Endometrial microvascular endothelial cells (primary cell): ENCODE measurements around the gene ARL8A. TPM values are rescaled to one million over a fixed set of nuclear protein-coding genes. Genes with fewer than 3 reads are reported as not detected.
"Not testable (repeated sequence)": the region's sequence is repeated elsewhere in the genome, so short reads cannot be mapped to it uniquely, and the experiment has no call there.

ENCODE experiments used
- in situ Hi-C: cut with HindIII; loops from 2 replicates; pipeline ENCODE4 v1.10.0; 2017; ENCODE audit warnings: low sequenced_read_pairs, low pct_unique_long_range_greater_than_20kb; ENCODE audit errors: inconsistent ontology term
- total RNA-seq: library from RNA; depleted of rRNA; stranded (reverse); fragments of >200 nt; gene quantifications from one replicate; pipeline ENCODE4 v1.2.3, GENCODE V29; 2015; ENCODE audit errors: inconsistent ontology term

ARL8A gene
- total RNA-seq, 1 donor from 2014 or later = 30.5 TPM

DNA sequence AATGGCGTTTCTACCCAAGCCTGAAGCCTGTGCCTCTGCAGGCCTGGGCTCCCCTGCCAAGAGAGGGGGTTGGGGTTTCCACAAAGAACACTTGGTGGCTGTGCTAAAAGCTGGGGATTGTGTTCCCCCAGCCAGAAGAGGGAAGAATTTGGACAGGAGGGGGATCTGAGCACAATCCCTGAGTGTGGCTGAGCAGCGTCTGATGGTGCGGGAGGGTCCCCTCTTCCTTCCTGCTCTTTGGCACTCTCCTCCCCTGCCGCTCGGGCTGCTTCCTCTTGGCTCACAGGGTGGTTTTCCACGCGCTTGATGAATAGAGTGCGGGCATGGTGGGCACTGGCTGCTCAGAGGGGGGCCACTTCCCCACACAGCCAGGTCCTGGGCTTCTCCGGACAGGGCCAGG lies 18.1 kb downstream of the ARL8A start:
- in situ Hi-C loops = no loop called here

DNA sequence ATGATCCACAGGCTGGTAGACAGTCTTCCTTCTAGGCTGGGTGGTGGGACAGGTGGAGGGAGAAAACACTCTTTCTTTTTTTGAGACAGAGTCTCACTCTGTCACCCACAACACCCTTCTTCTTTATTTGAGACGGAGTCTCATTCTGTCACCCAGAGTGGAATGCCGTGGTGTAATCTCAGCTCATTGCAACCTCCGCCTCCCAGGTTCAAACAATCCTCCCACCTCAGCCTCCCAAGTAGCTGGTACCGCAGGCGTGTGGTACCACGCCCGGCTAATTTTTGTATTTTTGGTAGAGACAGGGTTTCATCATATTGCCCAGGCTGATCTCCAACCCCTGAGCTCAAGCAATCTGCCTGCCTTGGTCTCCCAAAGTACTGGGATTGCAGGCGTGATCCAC lies 18.9 kb downstream of the ARL8A start:
- in situ Hi-C loops = no loop called here

DNA sequence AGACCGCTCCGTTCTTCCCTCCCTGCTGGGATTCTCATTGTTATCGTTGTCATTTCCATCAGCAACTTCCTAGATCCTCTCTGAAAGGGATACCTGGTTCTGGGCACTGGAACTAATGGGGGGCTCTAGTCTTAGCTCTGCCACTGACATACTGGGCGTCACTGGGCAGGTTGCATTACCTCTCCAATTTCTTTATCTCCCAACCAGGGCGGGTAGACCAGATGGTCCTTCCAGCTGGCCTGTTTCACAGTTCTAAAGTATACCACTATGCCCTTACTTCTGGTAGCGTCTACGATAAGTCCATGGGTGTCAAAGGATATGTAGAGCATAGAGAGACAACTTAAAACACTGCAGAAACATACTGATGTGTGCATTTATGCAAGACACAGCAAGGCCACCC lies 20.4 kb downstream of the ARL8A start:
- in situ Hi-C loops = no loop called here

DNA sequence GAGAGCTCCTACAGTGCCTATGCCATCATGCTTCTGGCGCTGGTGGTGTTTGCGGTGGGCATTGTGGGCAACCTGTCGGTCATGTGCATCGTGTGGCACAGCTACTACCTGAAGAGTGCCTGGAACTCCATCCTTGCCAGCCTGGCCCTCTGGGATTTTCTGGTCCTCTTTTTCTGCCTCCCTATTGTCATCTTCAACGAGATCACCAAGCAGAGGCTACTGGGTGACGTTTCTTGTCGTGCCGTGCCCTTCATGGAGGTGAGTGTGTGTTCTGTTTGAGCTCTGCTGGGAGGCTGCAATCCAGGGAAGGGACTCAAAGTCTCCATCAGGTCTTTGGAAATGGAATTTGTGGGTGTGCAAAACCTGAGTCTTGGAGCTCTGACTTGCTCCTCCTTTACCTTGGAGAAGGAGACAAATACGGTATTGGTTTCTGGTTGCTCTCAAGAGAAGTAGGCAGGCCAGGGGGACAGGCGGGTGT lies 21.2 kb downstream of the ARL8A start:
- in situ Hi-C loops = no loop called here

GRCh38 chr1:202122639-202123335 lies 21.8 kb downstream of the ARL8A start, which contains the start of gene GPR37L1:
Gene GPR37L1, plus strand, starts transcription at chr1:202122917. Its CDS starts 47 bp downstream, at chr1:202122964.
- in situ Hi-C loops = no loop called here

GRCh38 chr1:202121006-202121405 lies 23.5 kb downstream of the ARL8A start:
- in situ Hi-C loops = no loop called here

DNA sequence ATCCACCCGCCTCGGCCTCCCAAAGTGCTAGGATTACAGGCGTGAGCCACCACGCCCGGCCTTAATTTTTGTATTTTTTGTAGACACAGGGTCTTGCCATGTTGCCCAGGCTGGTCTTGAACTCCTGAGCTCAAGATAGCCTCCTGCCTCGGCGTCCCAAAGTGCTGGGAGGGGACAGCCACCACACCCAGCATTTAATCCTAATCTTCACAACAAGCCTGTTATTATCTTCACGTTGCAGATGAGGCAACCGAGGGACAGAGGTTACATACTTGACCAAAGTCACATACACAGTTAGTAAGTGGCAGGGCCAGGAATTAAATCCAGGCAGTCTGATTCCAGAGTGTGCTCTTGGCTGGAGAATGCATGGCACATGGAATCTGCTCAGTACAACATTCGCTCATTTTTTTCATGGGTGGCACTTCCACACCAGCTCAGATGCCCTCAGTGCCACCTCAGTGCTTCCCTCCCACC lies 26.6 kb downstream of the ARL8A start:
- in situ Hi-C loops = no loop called here

DNA sequence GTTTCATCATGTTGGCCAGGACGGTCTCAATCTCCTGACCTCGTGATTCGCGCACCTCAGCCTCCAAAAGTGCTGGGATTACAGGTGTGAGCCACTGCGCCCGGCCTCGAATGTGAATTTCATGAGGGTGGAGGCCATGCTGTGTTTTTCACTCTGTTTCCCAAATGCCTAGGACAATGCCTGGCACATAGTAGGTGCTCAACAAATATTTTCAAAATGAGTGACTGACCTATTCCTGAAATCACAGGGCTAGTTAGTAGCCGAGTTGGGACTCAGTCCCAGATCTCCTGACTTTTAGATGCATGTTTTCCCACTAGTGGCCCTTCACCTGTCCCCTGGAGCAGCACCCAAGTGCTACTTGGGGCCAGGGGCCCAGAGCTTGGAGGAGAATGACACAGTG lies 28.2 kb downstream of the ARL8A start:
- in situ Hi-C loops = no loop called here

- in situ Hi-C loops = no loop called here
Measured at GRCh38 chr1:202113690-202114300, 30.7 kb downstream of the ARL8A start.

GRCh38 chr1:202112859-202113689 lies 31.5 kb downstream of the ARL8A start:
- in situ Hi-C loops = no loop called here

- in situ Hi-C loops = not testable (repeated sequence)
Measured at GRCh38 chr1:202111589-202111988, 32.9 kb downstream of the ARL8A start.

DNA sequence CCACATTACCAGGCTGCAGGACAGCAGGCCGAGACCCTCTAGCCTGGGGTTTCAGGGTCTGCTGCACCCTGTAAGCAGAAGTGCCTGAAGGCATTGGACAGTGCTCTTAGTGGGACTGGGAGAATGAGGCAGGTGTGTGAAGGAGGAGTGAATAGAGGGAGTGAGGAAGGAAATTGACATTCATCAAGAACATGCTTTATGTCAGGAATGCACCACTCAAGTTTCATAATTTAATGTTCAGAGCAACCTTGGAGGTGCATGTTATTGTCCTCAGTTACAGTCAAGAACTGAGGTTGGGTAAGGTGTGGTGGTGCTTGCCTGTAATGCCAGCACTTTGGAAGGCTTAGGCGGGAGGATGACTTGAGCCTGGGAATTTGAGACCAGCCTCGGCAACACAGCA lies 33.6 kb downstream of the ARL8A start:
- in situ Hi-C loops = no loop called here

DNA sequence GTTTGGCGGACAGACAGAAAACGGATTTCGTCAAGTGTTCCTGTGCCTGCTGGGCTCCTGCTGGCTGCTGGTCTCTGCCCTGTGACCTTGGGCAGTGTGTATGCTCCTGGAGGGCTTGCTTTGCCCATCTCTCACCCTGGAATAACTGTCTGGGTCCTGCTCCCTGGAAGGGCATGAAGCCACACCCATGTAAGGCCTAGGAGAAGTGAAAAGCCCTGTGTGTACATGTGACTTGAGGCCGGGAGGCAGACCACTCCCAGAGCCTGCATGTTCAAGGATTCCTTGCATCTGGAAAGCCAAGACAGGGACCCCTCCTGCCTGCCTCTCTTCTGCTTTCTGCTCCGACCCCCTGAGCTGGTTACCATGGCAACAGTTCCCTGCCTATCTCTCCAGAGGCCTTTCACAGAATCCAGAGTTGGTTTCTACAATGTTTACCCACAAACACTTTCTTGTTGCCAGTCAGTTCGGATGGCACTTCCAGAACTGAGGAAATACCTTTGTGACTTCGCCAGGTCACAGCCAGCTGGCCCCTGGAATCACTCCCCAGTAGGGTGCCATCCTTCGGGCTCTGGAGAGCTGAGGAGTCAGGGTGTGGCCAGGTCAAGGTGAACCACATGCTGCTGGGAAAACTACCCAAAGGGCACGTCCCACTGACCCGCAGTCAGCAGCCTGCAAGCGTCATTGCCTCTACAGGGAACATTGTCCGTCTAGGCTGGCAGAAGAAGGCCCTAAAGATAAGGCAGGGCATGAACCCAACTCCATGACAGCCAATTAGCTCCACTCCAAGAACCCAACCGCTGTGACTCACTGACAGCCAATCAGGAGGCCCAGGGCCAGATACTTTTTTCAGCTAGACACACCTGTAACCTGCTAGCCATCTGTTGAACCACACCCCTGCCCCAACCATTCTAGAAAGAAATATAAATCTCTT lies 36.5 kb downstream of the ARL8A start:
- in situ Hi-C loops = no loop called here

DNA sequence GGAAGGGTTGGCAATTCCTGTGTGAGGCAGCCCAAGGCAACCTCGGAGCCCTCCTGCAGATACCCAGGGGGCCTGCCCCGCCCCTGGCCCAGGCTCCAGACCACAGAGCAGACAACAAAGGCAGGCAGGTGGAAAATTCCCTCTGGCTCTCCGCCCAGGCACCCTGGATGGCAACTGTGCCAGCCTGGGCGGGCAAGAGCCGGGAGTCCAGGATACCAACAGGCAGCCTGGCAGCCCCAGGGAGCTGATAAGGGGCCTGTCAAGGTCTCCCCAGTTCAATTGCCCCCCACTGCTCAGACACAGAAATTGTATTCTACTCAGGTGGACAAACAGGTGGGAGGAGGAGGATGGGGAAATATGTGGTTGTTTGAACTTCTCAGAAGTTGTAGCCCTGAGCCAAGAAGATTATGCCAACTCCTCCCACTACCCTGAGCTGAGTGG lies 37.2 kb downstream of the ARL8A start:
- in situ Hi-C loops = no loop called here

DNA sequence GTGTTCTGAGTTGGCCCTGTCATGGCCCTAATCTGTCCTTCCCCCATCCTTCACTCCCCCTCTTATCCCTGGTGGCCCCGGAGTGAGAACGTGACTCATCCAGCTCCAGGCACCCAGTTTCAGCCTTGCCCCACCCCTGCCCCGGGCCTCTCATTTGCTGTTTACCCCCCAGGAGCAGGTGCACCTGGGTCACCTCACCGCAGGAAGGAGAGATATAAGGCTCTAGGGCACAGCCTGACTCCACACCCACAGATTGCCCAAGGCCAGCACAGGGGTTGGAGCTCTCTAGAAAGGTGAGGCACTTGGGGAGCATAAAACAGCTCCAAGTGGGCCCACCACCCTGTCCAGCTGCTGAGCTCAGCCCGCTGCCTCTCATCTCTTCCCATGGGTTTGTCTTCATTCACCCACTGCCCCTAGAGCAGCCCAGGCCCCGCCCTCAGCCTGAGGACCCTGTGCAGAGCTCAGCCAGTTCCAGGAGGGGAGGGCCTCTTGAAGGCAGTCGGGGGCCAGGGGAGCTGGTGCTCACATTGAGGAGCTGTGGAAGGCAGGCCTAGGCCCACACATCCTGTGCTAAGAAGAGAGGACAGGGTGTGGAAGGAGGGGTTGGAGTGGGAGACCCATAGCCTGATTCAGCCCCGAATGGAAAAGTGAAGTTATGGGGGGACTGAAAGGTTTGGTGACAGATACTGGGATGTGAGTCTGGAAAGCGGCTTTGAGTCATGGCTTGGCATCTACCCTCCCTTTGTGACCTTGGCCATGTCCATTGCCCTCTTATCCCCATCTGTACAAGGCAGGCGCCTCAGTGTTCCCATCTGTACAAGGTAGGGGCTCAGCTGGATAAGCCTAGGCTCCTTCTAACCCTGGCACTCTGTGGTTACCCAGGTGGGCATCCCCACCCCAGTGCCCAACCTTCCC lies 37.9 kb downstream of the ARL8A start:
- in situ Hi-C loops = no loop called here

DNA sequence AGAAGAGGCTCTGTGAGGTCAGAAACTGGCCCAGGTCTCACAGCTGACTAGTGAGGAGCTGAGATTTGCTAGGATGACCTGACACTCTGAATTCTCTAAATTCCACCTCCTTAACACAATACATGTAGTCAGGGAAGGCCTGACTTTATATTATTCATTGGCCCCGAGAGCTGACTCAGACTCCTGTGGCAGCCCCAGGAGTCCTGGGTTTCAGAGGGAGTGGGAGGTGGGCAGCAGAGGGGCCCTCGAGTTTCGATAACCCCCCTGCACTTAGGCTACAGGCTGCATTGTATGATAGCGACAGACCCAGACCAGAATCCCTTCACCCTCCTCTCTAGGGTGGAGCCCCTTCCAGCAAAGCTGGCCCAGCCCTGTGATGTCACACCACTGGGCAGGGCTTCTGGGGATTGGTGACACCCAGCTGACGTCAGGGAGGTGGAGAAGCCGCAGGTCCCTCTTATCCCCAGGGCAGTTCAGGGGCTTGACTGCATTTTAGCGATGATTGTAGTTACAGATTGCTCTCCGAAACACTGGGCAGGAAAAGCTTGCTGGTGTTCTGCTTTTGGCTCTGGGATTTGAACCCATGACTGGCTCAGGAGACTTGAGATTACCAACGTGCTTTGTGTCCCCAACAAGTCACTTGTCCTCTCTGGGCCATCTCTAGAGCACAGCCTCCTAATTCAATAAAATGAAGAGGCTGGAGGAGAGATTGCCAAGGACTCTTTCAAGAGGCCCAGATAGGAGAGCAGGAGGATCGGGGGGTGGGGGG lies 38.8 kb downstream of the ARL8A start:
- in situ Hi-C loops = no loop called here

DNA sequence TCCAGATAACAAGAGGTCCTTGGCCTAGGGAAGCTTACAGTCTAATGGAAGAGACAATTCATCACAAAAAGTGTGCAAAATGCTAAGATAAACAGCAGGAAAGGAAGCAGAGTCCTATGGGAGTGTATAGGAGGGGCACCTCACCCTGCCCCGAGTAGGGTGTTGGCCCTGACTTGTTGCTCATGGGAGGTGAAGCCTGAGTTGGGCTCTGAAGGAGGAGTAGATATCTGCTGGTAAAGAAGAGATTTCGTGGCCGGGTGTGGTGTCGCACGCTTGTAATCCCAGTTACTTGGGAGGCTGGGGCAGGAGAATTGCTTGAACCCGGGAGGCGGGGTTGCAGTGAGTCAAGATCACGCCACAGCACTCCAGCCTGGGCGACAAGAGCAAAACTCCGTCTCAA lies 40.5 kb downstream of the ARL8A start:
- in situ Hi-C loops = no loop called here
